GM12878 (cell line): ENCODE results near the gene PLA2G4E. TPM values are rescaled to one million over a fixed set of nuclear protein-coding genes. Genes with fewer than 3 reads are reported as not detected.

Source experiments
- ATAC-seq: fragments of 200-7000 bp; cut with Tn5 transposase; 3 replicates; pipeline ENCODE4 v1.9.1; 2020; ENCODE audit warnings: mild to moderate bottlenecking, moderate library complexity
- BruUV-seq: library from RNA; stranded (reverse); fragments of 400-500 nt; replicated peaks from 2 replicates; lab custom pipeline; 2021; lab: Mats Ljungman, UMichigan
- CTCF ChIA-PET: fragments of 300-600 bp; sonication (Branson Sonifier 250); formaldehyde crosslinking; extraction: SDS; loops from one replicate; lab custom pipeline; 2021; ENCODE audit warnings: inconsistent platforms; lab: Yijun Ruan, JAX
- POLR2A ChIA-PET: fragments of 350-600 bp; formaldehyde crosslinking; extraction: SDS; loops from one replicate; lab custom pipeline; 2021; ENCODE audit warnings: inconsistent platforms; lab: Charles Lee
- RAD21 ChIA-PET: fragments of 300-600 bp; sonication (Branson Sonifier 250); formaldehyde crosslinking; loops from one replicate; lab custom pipeline; 2023; ENCODE audit warnings: antibody characterized with exemption; ENCODE audit not compliant: unreplicated experiment; lab: Charles Lee
- SMC1A ChIA-PET: fragments of 300-600 bp; sonication (Branson Sonifier 250); formaldehyde crosslinking; loops from one replicate; lab custom pipeline; 2023; ENCODE audit not compliant: unreplicated experiment, uncharacterized antibody; lab: Charles Lee
- DNase-seq: peaks from one replicate; pipeline ENCODE4 v3.0.0-alpha.2; 2011; ENCODE audit warnings: low read depth, low spot score
- FAIRE-seq: peaks from 3 replicates; lab custom pipeline; 2011; peaks lifted over from hg19 to GRCh38; lab: Jason Lieb, UNC
- H2AFZ ChIP-seq: 2 replicates; pipeline ENCODE4 v1.6.0; 2011; ENCODE audit warnings: low read depth, low read length, control low read depth; ENCODE audit not compliant: control insufficient read depth
- H3K27ac ChIP-seq: 2 replicates; pipeline ENCODE4 v1.5.1; 2011; ENCODE audit warnings: control low read depth; ENCODE audit not compliant: control insufficient read depth, insufficient read depth
- H3K27me3 ChIP-seq, 2 experiments: replicated peaks in 1 of 2; 2 replicates each; pipeline versions ENCODE4 v1.6.0 to v1.6.1; 2011; ENCODE audit warnings: low read length in 1 of 2; ENCODE audit not compliant: control insufficient read depth in 2 of 2, insufficient read depth in 2 of 2
- H3K36me3 ChIP-seq, 2 experiments: 2 replicates each; pipeline ENCODE4 v1.5.1; 2011; ENCODE audit warnings: low read length in 1 of 2; ENCODE audit not compliant: control insufficient read depth in 2 of 2, insufficient read depth in 2 of 2
- H3K4me1 ChIP-seq: 2 replicates; pipeline ENCODE4 v1.6.1; 2011; ENCODE audit warnings: mild to moderate bottlenecking, low read length, moderate library complexity, mixed read lengths; ENCODE audit not compliant: control insufficient read depth, insufficient read depth
- H3K4me2 ChIP-seq: 2 replicates; pipeline ENCODE4 v1.6.0; 2011; ENCODE audit warnings: control low read depth; ENCODE audit not compliant: control insufficient read depth, insufficient read depth
- H3K4me3 ChIP-seq: fragments of 200-600 bp; sonication (generic); 2 replicates; pipeline ENCODE4 v1.5.1; 2016
- H3K79me2 ChIP-seq: 2 replicates; pipeline ENCODE4 v1.6.0; 2011; ENCODE audit warnings: low read length; ENCODE audit not compliant: control insufficient read depth, insufficient read depth
- H3K9ac ChIP-seq: 2 replicates; pipeline ENCODE4 v1.8.0; 2011; ENCODE audit warnings: low read length, control low read depth, mixed read lengths; ENCODE audit not compliant: control insufficient read depth, insufficient read depth
- H3K9me3 ChIP-seq: replicated peaks from 3 replicates; pipeline ENCODE4 v1.5.1; 2011; ENCODE audit warnings: mild to moderate bottlenecking, low read length; ENCODE audit not compliant: control insufficient read depth, insufficient read depth
- H4K20me1 ChIP-seq: 2 replicates; pipeline ENCODE4 v1.6.0; 2011; ENCODE audit not compliant: control insufficient read depth, insufficient read depth
- WGBS: methylation state at CpG from one replicate; pipeline ENCODE4 v1.1.6; 2016; ENCODE audit warnings: low lambda C conversion rate; ENCODE audit not compliant: insufficient replicate concordance, insufficient coverage; ENCODE audit errors: missing lambda C conversion rate; 5-methylcytosine and 5-hydroxymethylcytosine counted together
- in situ Hi-C: fragments of 300-500 bp; cut with MboI; formaldehyde crosslinking; loops from 9 replicates; pipeline ENCODE4 v1.14.3; 2018; ENCODE audit warnings: mixed read lengths
- intact Hi-C: fragments of 100-400 bp; cut with micrococcal nuclease; formaldehyde crosslinking; loops from one replicate; pipeline ENCODE4 v1.14.2; 2022; ENCODE audit not compliant: unreplicated experiment
- polyA plus RNA-seq, 11 experiments: library from polyadenylated mRNA; depleted of rRNA in 4 of 11; unstranded in 6 of 11; stranded (reverse) in 5 of 11; fragments of >200 nt; fragmentation: Nextera tagmentation in 4 of 11; fragmentation: Illumina TruSeq in 1 of 11; extraction: Ambion mirVana in 4 of 11; extraction: Trizol in 1 of 11; gene quantifications; 1 replicate in 1 of 11; 2 replicates in 10 of 11; pipeline versions ENCODE4 v1.2.1 to v1.2.3, GENCODE V29; 2011 to 2016; ENCODE audit warnings: inconsistent platforms in 2 of 11, missing spikeins in 2 of 11, low read depth in 1 of 11
- total RNA-seq, 4 experiments: library from RNA; depleted of rRNA in 3 of 4; stranded (reverse); fragments of >200 nt in 3 of 4; fragmentation: Illumina TruSeq in 1 of 4; extraction: Trizol in 1 of 4; gene quantifications; 2 replicates each; pipeline versions ENCODE4 v1.2.1 to v1.2.3, GENCODE V29; 2013 to 2021
- TF ChIP-seq, protein P1 (sequence below): fragments of 150-350 bp; IDR thresholded peaks from 2 replicates; pipeline ENCODE4 v1.6.1; 2016; ENCODE audit warnings: low read depth, low read length
- TF ChIP-seq, protein P2 (sequence below): fragments of 450-650 bp; IDR thresholded peaks from 2 replicates; pipeline ENCODE4 v1.6.1; 2017; ENCODE audit warnings: mild to moderate bottlenecking, moderate library complexity
- TF ChIP-seq, protein P3 (sequence below): fragments of 450-650 bp; IDR thresholded peaks from 2 replicates; pipeline ENCODE4 v1.6.1; 2016; ENCODE audit warnings: mild to moderate bottlenecking

Gene PLA2G4E
- total and polyA plus RNA-seq, 10 of the 15 experiments (the other 5 are each of a cell fraction or from before 2014, with no cell fraction given), result 0.05 to 0.32 (median 0.06) TPM; not detected in 5

DNA sequence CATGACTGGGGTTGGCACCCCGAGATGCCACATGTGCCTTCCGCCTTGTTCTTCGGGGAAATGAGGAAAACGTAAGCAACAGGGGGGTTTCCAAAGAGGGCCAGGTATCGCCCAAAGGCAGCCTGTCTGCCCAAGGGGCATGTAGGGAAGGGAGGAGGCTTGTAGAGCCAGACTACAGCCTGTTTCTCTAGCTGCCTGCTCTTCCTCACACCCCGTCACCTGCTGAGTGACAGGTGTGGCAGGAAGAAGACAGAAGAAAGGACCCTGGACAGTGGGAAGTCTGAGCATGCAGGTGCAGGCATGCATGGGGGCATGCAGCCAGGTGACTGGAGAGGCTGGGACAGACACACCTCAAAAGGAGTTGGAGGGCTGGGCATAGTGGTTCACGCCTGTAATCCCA lies 9.8 kb downstream of the PLA2G4E start:
- RAD21 ChIA-PET, result no interaction called here
- no peaks in the 10 kb centered on the region for H3K36me3 ChIP-seq
- SMC1A ChIA-PET, result no interaction called here
- no peaks in the 10 kb centered on the region for H3K9me3 ChIP-seq
- peak overlapping the region; percentile 34; the same call in 1 of the 2 replicates for H3K27ac ChIP-seq
- no peak overlapping the region for H3K4me3 ChIP-seq
- TF ChIP-seq, protein P1, sequence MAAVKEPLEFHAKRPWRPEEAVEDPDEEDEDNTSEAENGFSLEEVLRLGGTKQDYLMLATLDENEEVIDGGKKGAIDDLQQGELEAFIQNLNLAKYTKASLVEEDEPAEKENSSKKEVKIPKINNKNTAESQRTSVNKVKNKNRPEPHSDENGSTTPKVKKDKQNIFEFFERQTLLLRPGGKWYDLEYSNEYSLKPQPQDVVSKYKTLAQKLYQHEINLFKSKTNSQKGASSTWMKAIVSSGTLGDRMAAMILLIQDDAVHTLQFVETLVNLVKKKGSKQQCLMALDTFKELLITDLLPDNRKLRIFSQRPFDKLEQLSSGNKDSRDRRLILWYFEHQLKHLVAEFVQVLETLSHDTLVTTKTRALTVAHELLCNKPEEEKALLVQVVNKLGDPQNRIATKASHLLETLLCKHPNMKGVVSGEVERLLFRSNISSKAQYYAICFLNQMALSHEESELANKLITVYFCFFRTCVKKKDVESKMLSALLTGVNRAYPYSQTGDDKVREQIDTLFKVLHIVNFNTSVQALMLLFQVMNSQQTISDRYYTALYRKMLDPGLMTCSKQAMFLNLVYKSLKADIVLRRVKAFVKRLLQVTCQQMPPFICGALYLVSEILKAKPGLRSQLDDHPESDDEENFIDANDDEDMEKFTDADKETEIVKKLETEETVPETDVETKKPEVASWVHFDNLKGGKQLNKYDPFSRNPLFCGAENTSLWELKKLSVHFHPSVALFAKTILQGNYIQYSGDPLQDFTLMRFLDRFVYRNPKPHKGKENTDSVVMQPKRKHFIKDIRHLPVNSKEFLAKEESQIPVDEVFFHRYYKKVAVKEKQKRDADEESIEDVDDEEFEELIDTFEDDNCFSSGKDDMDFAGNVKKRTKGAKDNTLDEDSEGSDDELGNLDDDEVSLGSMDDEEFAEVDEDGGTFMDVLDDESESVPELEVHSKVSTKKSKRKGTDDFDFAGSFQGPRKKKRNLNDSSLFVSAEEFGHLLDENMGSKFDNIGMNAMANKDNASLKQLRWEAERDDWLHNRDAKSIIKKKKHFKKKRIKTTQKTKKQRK, result no peak
- TF ChIP-seq, protein P2, sequence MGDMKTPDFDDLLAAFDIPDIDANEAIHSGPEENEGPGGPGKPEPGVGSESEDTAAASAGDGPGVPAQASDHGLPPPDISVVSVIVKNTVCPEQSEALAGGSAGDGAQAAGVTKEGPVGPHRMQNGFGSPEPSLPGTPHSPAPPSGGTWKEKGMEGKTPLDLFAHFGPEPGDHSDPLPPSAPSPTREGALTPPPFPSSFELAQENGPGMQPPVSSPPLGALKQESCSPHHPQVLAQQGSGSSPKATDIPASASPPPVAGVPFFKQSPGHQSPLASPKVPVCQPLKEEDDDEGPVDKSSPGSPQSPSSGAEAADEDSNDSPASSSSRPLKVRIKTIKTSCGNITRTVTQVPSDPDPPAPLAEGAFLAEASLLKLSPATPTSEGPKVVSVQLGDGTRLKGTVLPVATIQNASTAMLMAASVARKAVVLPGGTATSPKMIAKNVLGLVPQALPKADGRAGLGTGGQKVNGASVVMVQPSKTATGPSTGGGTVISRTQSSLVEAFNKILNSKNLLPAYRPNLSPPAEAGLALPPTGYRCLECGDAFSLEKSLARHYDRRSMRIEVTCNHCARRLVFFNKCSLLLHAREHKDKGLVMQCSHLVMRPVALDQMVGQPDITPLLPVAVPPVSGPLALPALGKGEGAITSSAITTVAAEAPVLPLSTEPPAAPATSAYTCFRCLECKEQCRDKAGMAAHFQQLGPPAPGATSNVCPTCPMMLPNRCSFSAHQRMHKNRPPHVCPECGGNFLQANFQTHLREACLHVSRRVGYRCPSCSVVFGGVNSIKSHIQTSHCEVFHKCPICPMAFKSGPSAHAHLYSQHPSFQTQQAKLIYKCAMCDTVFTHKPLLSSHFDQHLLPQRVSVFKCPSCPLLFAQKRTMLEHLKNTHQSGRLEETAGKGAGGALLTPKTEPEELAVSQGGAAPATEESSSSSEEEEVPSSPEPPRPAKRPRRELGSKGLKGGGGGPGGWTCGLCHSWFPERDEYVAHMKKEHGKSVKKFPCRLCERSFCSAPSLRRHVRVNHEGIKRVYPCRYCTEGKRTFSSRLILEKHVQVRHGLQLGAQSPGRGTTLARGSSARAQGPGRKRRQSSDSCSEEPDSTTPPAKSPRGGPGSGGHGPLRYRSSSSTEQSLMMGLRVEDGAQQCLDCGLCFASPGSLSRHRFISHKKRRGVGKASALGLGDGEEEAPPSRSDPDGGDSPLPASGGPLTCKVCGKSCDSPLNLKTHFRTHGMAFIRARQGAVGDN, result 0 out of 2 replicates have a peak, but pooled peaks have one; percentile 53
- TF ChIP-seq, protein P3, sequence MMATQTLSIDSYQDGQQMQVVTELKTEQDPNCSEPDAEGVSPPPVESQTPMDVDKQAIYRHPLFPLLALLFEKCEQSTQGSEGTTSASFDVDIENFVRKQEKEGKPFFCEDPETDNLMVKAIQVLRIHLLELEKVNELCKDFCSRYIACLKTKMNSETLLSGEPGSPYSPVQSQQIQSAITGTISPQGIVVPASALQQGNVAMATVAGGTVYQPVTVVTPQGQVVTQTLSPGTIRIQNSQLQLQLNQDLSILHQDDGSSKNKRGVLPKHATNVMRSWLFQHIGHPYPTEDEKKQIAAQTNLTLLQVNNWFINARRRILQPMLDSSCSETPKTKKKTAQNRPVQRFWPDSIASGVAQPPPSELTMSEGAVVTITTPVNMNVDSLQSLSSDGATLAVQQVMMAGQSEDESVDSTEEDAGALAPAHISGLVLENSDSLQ, result peak; percentile 72
- peak overlapping the region; percentile 85 for H2AFZ ChIP-seq
- POLR2A ChIA-PET, result no interaction called here
- WGBS, result 43% methylated on average over 7 of the region's 7 CpGs
- in situ Hi-C loops, result no loop called here
- peaks cover 9% of the 10 kb centered on the region for H3K4me1 ChIP-seq
- no peaks in the 10 kb centered on the region for H3K27me3 ChIP-seq
- peak overlapping the region; percentile 63 for H3K4me2 ChIP-seq
- no peaks in the 10 kb centered on the region for H3K79me2 ChIP-seq
- DNase-seq (no peak), ATAC-seq (peak; percentile 50), FAIRE-seq (peak; percentile 38)
- H3K9ac ChIP-seq, result peak overlapping the region; percentile 10; the same call in 1 of the 2 replicates
- no peaks in the 10 kb centered on the region for H4K20me1 ChIP-seq
- CTCF ChIA-PET, result interaction anchor here (1.6 to 2.0 kb wide), 2 partner anchors 18 to 22 kb away, joined by 3 to 6 read pairs; no protein-coding TSS in a partner anchor
- BruUV-seq, result no TSS peak
- intact Hi-C loops, result no loop called here
